Measurements from ENCODE around the gene KCTD10. TPM values are rescaled to one million over a fixed set of nuclear protein-coding genes. Genes with fewer than 3 reads are reported as not detected.

Gene KCTD10
- polyA plus RNA-seq, 1 donor (not counting 4 experiments of a cell fraction or from before 2014, with no cell fraction given): 107 TPM

- dilution Hi-C loops (cut with MboI; ENCODE audit: extremely low pct_ligation_motif_present, low sequenced_read_pairs): no loop called here
- DNase-seq (ENCODE audit: low read depth, low spot score) (no peak), FAIRE-seq (no peak)
- Histone ChIP-seq H3K9me1 (ENCODE audit: control insufficient read depth, extremely low read depth, insufficient read depth, low read length) (peaks cover 3% of the 10 kb centered on the region), H3K79me2 (ENCODE audit: control insufficient read depth, insufficient read depth, low read length) (peaks cover 95% of the 10 kb centered on the region), H4K20me1 (ENCODE audit: control insufficient read depth, extremely low read depth, insufficient read depth, low read length) (peaks cover 32% of the 10 kb centered on the region), H3K9ac (ENCODE audit: control insufficient read depth, extremely low read depth, insufficient read depth, low read length) (no peak overlapping the region), H3K4me2 (ENCODE audit: control insufficient read depth, extremely low read depth, insufficient read depth, low read depth, low read length) (no peak overlapping the region), H3K9me3 (ENCODE audit: control insufficient read depth, low read depth, low read length) (no peaks in the 10 kb centered on the region), H3K4me1 (ENCODE audit: control insufficient read depth, extremely low read depth, insufficient read depth, low read length) (peaks cover 12% of the 10 kb centered on the region), H2AFZ (ENCODE audit: control insufficient read depth, low read length) (no peak overlapping the region), H3K27me3 (ENCODE audit: control insufficient read depth, extremely low read depth, insufficient read depth, low read length) (no peaks in the 10 kb centered on the region), H3K27ac (ENCODE audit: control insufficient read depth, insufficient read depth, low read length) (no peak overlapping the region), H3K36me3 (ENCODE audit: control insufficient read depth in 2 of 2, extremely low read depth in 1 of 2, insufficient read depth in 2 of 2, low read length in 2 of 2) (peaks cover 31 to 34% of the 10 kb centered on the region in 2 experiments), H3K4me3 (ENCODE audit: control insufficient read depth in 2 of 3, extremely low read depth in 1 of 3, insufficient read depth in 2 of 3, low read depth in 1 of 3, low read length in 3 of 3) (no peak overlapping the region)
- no peak for TF ChIP-seq CTCF (optimal IDR thresholded peaks at IDR 0.05 in 1 of 3, IDR thresholded peaks at IDR 0.05 in 1 of 3, conservative IDR thresholded peaks at IDR 0.05 in 1 of 3; ENCODE audit: extremely low read depth in 1 of 3, insufficient read depth in 2 of 3, low read length in 3 of 3)
- no peak for TF ChIP-seq EZH2 (IDR thresholded peaks at IDR 0.05; ENCODE audit: low read length)
Measured at GRCh38 chr12:109467978-109468676, 9.0 kb downstream of the KCTD10 start.

- dilution Hi-C loops (cut with MboI; ENCODE audit: extremely low pct_ligation_motif_present, low sequenced_read_pairs): no loop called here
- H3K4me3 ChIP-seq (ENCODE audit: control insufficient read depth in 2 of 3, extremely low read depth in 1 of 3, insufficient read depth in 2 of 3, low read depth in 1 of 3, low read length in 3 of 3): no peak overlapping the region
- peaks cover 3% of the 10 kb centered on the region for H3K9me1 ChIP-seq (ENCODE audit: control insufficient read depth, extremely low read depth, insufficient read depth, low read length)
- no peak for DNase-seq (ENCODE audit: low read depth, low spot score)
- no peak for FAIRE-seq
- H3K36me3 ChIP-seq (ENCODE audit: control insufficient read depth in 2 of 2, extremely low read depth in 1 of 2, insufficient read depth in 2 of 2, low read length in 2 of 2): peaks cover 27 to 29% of the 10 kb centered on the region in 2 experiments
- H3K9ac ChIP-seq (ENCODE audit: control insufficient read depth, extremely low read depth, insufficient read depth, low read length): no peak overlapping the region
- H3K79me2 ChIP-seq (ENCODE audit: control insufficient read depth, insufficient read depth, low read length): peaks cover 87% of the 10 kb centered on the region
- H3K27ac ChIP-seq (ENCODE audit: control insufficient read depth, insufficient read depth, low read length): no peak overlapping the region
- no peaks in the 10 kb centered on the region for H3K27me3 ChIP-seq (ENCODE audit: control insufficient read depth, extremely low read depth, insufficient read depth, low read length)
- H3K4me2 ChIP-seq (ENCODE audit: control insufficient read depth, extremely low read depth, insufficient read depth, low read depth, low read length): no peak overlapping the region
- H4K20me1 ChIP-seq (ENCODE audit: control insufficient read depth, extremely low read depth, insufficient read depth, low read length): peaks cover 40% of the 10 kb centered on the region
- H3K9me3 ChIP-seq (ENCODE audit: control insufficient read depth, low read depth, low read length): no peaks in the 10 kb centered on the region
- peaks cover 25% of the 10 kb centered on the region for H3K4me1 ChIP-seq (ENCODE audit: control insufficient read depth, extremely low read depth, insufficient read depth, low read length)
- H2AFZ ChIP-seq (ENCODE audit: control insufficient read depth, low read length): no peak overlapping the region
- TF ChIP-seq CTCF (optimal IDR thresholded peaks at IDR 0.05 in 1 of 3, IDR thresholded peaks at IDR 0.05 in 1 of 3, conservative IDR thresholded peaks at IDR 0.05 in 1 of 3; ENCODE audit: extremely low read depth in 1 of 3, insufficient read depth in 2 of 3, low read length in 3 of 3) (no peak), EZH2 (IDR thresholded peaks at IDR 0.05; ENCODE audit: low read length) (no peak)
Measured at GRCh38 chr12:109466821-109467220, 10.3 kb downstream of the KCTD10 start.
